WTC11 (cell line): ENCODE data around the gene OBSCN. TPM values are rescaled to one million over a fixed set of nuclear protein-coding genes. Genes with fewer than 3 reads are reported as not detected.
"Not testable (repeated sequence)": the region's sequence is repeated elsewhere in the genome, so short reads cannot be mapped to it uniquely, and the experiment has no call there.

Experiments used
- ATAC-seq: fragments of 200-7000 bp; cut with Tn5 transposase; 2 replicates; pipeline ENCODE4 v1.10.0; 2021; ENCODE audit warnings: mild to moderate bottlenecking, moderate library complexity
- CTCF ChIA-PET: fragments of 300-600 bp; sonication (Branson Sonifier 250); formaldehyde crosslinking; loops from one replicate; lab custom pipeline; 2021; ENCODE audit warnings: antibody characterized with exemption; lab: Charles Lee
- POLR2A ChIA-PET: fragments of 350-600 bp; sonication (Branson Sonifier 250); formaldehyde crosslinking; loops from one replicate; lab custom pipeline; 2021; ENCODE audit warnings: antibody characterized with exemption; lab: Charles Lee
- DNase-seq: peaks from one replicate; pipeline ENCODE4 v3.0.0; 2021; ENCODE audit warnings: low spot score
- H3K27ac Mint-ChIP-seq: 2 replicates; pipeline ENCODE4 v1.8.0; 2021; ENCODE audit warnings: mixed read lengths
- H3K27me3 Mint-ChIP-seq: 2 replicates; pipeline ENCODE4 v1.8.0; 2021; ENCODE audit warnings: low read depth, mild to moderate bottlenecking, moderate library complexity, mixed read lengths
- H3K36me3 Mint-ChIP-seq: 2 replicates; pipeline ENCODE4 v1.8.0; 2021; ENCODE audit warnings: mixed read lengths
- H3K4me1 Mint-ChIP-seq: 2 replicates; pipeline ENCODE4 v1.8.0; 2022; ENCODE audit warnings: mixed read lengths
- H3K4me3 Mint-ChIP-seq: 2 replicates; pipeline ENCODE4 v1.8.0; 2021; ENCODE audit warnings: mild to moderate bottlenecking, moderate library complexity, mixed read lengths
- H3K9me3 Mint-ChIP-seq: 2 replicates; pipeline ENCODE4 v1.8.0; 2021; ENCODE audit warnings: mixed read lengths
- FOXK1 ChIP-seq: sonication (generic); formaldehyde crosslinking; IDR thresholded peaks from 2 replicates; pipeline ENCODE4 v1.8.0; 2022; ENCODE audit warnings: mild to moderate bottlenecking, moderate library complexity, missing genetic modification reagents
- PRRX2 ChIP-seq: fragments of 250-450 bp; sonication (Bioruptor Pico); IDR thresholded peaks from 2 replicates; pipeline ENCODE4 v1.8.0; 2021; ENCODE audit warnings: mild to moderate bottlenecking
- SMAD4 ChIP-seq: sonication (generic); formaldehyde crosslinking; IDR thresholded peaks from 2 replicates; pipeline ENCODE4 v1.8.0; 2022; ENCODE audit warnings: mild to moderate bottlenecking, missing genetic modification reagents
- SOX15 ChIP-seq: fragments of 250-450 bp; sonication (Bioruptor Pico); IDR thresholded peaks from 2 replicates; pipeline ENCODE4 v1.9.0; 2021; ENCODE audit warnings: mild to moderate bottlenecking
- SP1 ChIP-seq: sonication (generic); formaldehyde crosslinking; conservative IDR thresholded peaks from 2 replicates; pipeline ENCODE4 v1.8.1; 2022; ENCODE audit warnings: missing genetic modification reagents
- TCF7 ChIP-seq: sonication (generic); formaldehyde crosslinking; IDR thresholded peaks from 2 replicates; pipeline ENCODE4 v1.8.0; 2022; ENCODE audit warnings: mild to moderate bottlenecking, low read depth, missing genetic modification reagents, moderate library complexity
- TEAD4 ChIP-seq: sonication (generic); formaldehyde crosslinking; IDR thresholded peaks from 2 replicates; pipeline ENCODE4 v1.8.0; 2022; ENCODE audit warnings: mild to moderate bottlenecking, missing genetic modification reagents
- ZNF121 ChIP-seq: sonication (generic); formaldehyde crosslinking; IDR thresholded peaks from 2 replicates; pipeline ENCODE4 v1.8.0; 2023; ENCODE audit warnings: missing genetic modification reagents
- total RNA-seq: library from RNA; stranded (reverse); gene quantifications from 3 replicates; pipeline ENCODE4 v1.2.3, GENCODE V29; 2021
- TF ChIP-seq, protein P1 (sequence below): fragments of 200-600 bp; IDR thresholded peaks from 2 replicates; pipeline ENCODE4 v1.8.0; 2022; ENCODE audit warnings: antibody characterized with exemption
- TF ChIP-seq, protein P2 (sequence below): sonication (generic); formaldehyde crosslinking; conservative IDR thresholded peaks from 2 replicates; pipeline ENCODE4 v1.8.1; 2023; ENCODE audit warnings: mild to moderate bottlenecking, low read depth, missing genetic modification reagents, moderate library complexity
- TF ChIP-seq, protein P3 (sequence below): sonication (generic); formaldehyde crosslinking; conservative IDR thresholded peaks from 2 replicates; pipeline ENCODE4 v1.8.1; 2022; ENCODE audit warnings: mild to moderate bottlenecking, missing genetic modification reagents
- TF ChIP-seq, protein P4 (sequence below): sonication (generic); formaldehyde crosslinking; IDR thresholded peaks from 2 replicates; pipeline ENCODE4 v1.8.1; 2022; ENCODE audit warnings: low read depth, missing genetic modification reagents, borderline replicate concordance

Gene OBSCN
- total RNA-seq, 1 experiment from 2014 or later, result 38.8 TPM

DNA sequence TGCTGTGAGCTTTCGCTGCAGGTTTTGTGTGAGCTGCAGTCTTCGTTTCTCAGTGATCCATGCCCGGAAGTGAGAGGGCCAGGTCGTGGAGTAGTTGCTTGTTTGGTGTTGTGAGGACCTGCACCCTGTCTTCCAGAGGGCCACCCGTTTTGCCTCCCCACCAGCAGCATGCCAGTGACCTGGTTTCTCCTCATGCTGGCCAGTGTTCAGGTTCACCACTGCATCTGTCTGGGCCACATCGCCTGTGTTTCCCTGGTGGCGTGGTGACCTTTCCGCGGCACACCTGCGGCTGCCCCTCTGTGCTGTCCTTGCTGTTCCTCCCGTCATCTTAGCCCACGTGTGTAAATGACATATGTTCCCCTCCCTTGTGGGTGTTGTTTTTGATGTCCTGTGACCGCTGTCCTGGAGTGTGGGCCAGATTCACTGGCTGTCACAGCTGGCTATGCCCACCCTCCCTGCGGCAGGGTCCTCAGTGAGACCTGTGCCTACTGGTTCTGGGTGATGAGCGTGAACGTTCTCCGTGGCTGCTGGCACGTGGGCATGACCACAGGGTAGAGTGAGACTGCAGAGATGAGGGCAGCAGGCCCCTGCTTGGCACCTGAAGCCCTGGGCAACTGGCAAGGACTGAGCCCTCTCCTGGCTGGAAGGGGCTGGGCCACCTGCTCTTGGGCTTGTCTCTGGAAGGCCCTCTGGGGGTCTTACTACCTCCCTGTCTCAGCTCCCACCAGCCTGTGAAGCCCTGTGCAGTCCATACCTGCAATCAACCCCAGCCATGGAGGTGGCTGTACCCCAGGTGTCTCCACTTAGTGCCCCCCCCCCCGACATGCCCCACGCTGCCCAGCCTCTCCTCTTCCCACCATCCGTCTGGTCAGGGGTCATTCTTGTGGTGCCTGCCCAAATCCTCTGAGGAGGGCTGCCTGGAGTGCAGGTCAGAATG lies 35.0 kb upstream of the OBSCN start:
- ChIA-PET POLR2A (interaction anchor here (1.7 kb wide), 1 partner anchor 7 kb away, joined by 11 read pairs; the partner anchor contains the start of gene IBA57), CTCF (interaction anchor here (1.3 to 2.7 kb wide), 6 partner anchors 8 to 166 kb away, joined by 3 to 18 read pairs (median 9); no protein-coding TSS in a partner anchor)
- no peaks in the 10 kb centered on the region for H3K36me3 Mint-ChIP-seq
- no peak for ATAC-seq
- H3K4me3 Mint-ChIP-seq, result no peak overlapping the region
- no peaks in the 10 kb centered on the region for H3K27me3 Mint-ChIP-seq
- H3K9me3 Mint-ChIP-seq, result no peaks in the 10 kb centered on the region
- H3K27ac Mint-ChIP-seq, result no peak overlapping the region; the same call in 1 of the 2 replicates
- TF ChIP-seq TEAD4 (CRISPR knock-in tag) (no peak), SOX15 (CRISPR knock-in tag) (no peak), TCF7 (no peak), FOXK1 (CRISPR knock-in tag) (no peak), ZNF121 (no peak), SMAD4 (CRISPR knock-in tag) (no peak), PRRX2 (CRISPR knock-in tag) (no peak)
- TF ChIP-seq, protein P1, sequence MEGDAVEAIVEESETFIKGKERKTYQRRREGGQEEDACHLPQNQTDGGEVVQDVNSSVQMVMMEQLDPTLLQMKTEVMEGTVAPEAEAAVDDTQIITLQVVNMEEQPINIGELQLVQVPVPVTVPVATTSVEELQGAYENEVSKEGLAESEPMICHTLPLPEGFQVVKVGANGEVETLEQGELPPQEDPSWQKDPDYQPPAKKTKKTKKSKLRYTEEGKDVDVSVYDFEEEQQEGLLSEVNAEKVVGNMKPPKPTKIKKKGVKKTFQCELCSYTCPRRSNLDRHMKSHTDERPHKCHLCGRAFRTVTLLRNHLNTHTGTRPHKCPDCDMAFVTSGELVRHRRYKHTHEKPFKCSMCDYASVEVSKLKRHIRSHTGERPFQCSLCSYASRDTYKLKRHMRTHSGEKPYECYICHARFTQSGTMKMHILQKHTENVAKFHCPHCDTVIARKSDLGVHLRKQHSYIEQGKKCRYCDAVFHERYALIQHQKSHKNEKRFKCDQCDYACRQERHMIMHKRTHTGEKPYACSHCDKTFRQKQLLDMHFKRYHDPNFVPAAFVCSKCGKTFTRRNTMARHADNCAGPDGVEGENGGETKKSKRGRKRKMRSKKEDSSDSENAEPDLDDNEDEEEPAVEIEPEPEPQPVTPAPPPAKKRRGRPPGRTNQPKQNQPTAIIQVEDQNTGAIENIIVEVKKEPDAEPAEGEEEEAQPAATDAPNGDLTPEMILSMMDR, result no peak
- TF ChIP-seq, protein P2, sequence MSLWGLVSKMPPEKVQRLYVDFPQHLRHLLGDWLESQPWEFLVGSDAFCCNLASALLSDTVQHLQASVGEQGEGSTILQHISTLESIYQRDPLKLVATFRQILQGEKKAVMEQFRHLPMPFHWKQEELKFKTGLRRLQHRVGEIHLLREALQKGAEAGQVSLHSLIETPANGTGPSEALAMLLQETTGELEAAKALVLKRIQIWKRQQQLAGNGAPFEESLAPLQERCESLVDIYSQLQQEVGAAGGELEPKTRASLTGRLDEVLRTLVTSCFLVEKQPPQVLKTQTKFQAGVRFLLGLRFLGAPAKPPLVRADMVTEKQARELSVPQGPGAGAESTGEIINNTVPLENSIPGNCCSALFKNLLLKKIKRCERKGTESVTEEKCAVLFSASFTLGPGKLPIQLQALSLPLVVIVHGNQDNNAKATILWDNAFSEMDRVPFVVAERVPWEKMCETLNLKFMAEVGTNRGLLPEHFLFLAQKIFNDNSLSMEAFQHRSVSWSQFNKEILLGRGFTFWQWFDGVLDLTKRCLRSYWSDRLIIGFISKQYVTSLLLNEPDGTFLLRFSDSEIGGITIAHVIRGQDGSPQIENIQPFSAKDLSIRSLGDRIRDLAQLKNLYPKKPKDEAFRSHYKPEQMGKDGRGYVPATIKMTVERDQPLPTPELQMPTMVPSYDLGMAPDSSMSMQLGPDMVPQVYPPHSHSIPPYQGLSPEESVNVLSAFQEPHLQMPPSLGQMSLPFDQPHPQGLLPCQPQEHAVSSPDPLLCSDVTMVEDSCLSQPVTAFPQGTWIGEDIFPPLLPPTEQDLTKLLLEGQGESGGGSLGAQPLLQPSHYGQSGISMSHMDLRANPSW (CRISPR knock-in tag), result no peak
- TF ChIP-seq, protein P3, sequence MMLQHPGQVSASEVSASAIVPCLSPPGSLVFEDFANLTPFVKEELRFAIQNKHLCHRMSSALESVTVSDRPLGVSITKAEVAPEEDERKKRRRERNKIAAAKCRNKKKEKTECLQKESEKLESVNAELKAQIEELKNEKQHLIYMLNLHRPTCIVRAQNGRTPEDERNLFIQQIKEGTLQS (CRISPR knock-in tag), result no peak
- TF ChIP-seq, protein P4, sequence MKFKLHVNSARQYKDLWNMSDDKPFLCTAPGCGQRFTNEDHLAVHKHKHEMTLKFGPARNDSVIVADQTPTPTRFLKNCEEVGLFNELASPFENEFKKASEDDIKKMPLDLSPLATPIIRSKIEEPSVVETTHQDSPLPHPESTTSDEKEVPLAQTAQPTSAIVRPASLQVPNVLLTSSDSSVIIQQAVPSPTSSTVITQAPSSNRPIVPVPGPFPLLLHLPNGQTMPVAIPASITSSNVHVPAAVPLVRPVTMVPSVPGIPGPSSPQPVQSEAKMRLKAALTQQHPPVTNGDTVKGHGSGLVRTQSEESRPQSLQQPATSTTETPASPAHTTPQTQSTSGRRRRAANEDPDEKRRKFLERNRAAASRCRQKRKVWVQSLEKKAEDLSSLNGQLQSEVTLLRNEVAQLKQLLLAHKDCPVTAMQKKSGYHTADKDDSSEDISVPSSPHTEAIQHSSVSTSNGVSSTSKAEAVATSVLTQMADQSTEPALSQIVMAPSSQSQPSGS, result no peak
- TF ChIP-seq, all 79 proteins: peak for 0
- no peak for DNase-seq
- no peaks in the 10 kb centered on the region for H3K4me1 Mint-ChIP-seq

DNA sequence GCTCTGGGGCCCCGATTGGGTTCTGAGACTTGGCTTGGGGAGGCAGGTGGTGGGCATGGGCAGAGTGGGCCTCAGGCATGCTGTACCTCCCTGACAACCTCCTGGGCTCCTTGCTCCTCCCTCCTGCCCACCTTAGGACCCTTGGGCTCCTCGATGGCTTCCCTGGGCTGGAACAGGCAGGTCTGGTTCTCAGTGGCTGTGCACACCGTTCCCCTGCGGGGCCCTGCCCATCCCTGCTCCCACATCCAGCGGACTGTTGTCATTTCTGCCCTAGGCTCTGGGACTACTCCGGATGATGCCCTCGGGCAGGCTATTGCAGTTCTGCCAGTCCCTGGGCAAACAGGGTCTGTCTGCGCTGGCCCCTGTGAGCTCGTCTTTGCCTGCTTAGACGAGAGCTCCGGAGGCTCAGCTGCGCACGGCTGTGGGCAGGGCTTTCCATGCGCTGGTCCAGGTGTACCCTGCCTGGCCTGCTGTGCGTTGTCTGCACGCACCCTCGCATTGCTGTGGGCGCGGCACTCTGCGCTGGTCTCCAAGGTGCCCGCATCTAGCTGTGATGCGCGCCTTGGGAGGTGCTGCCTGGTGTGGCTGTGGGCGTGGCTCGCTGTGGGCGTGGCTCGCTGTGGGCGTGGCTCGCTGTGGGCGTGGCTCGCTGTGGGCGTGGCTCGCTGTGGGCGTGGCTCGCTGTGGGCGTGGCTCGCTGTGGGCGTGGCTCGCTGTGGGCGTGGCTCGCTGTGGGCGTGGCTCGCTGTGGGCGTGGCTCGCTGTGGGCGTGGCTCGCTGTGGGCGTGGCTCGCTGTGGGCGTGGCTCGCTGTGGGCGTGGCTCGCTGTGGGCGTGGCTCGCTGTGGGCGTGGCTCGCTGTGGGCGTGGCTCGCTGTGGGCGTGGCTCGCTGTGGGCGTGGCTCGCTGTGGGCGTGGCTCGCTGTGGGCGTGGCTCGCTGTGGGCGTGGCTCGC lies 34.0 kb upstream of the OBSCN start:
- H3K9me3 Mint-ChIP-seq, H3K27me3 Mint-ChIP-seq, H3K4me1 Mint-ChIP-seq, H3K36me3 Mint-ChIP-seq: not testable (repeated sequence)
- ATAC-seq (peak; percentile 66), DNase-seq (peak; percentile 46)
- CTCF ChIA-PET, result interaction anchor here (0.6 to 2.7 kb wide), 15 partner anchors 8 to 168 kb away, joined by 3 to 18 read pairs (median 3); partner anchors contain the start of gene IBA57
- Mint-ChIP-seq H3K27ac (peak overlapping the region; percentile 49; the same call in 1 of the 2 replicates), H3K4me3 (peak overlapping the region; percentile 39)
- peak; percentile 77; the same call in 1 of the 2 replicates for TF ChIP-seq ZNF121
- peak; percentile 98 for TF ChIP-seq SP1 (CRISPR knock-in tag)
- POLR2A ChIA-PET, result interaction anchor here (1.2 to 1.7 kb wide), 3 partner anchors 8 to 92 kb away, joined by 3 to 11 read pairs (median 3); partner anchors contain the start of gene IBA57
